Fibroblast of skin of back (primary cell): ENCODE data around the gene ISM2. TPM values are rescaled to one million over a fixed set of nuclear protein-coding genes. Genes with fewer than 3 reads are reported as not detected.
"Not testable (repeated sequence)": the region's sequence is repeated elsewhere in the genome, so short reads cannot be mapped to it uniquely, and the experiment has no call there.

Source experiments
- DNase-seq: peaks from one replicate; pipeline ENCODE4 v3.0.0-alpha.2; 2013
- polyA plus RNA-seq, 2 experiments: library from polyadenylated mRNA; unstranded; fragments of 120-200 nt; gene quantifications; one replicate each; pipeline ENCODE4 v1.2.1, GENCODE V29; 2013; ENCODE audit not compliant: insufficient read length in 2 of 2

ISM2 gene
- polyA plus RNA-seq (2013, experiment 1 of 2; ENCODE audit: insufficient read length): 0.37 TPM
- 0.20 TPM for polyA plus RNA-seq (2013, experiment 2 of 2; ENCODE audit: insufficient read length)

- peak; percentile 38 for DNase-seq
These were observed at the start of gene ISM2 for GRCh38 chr14:77498120-77498979. Gene ISM2, minus strand, starts transcription at chr14:77498816. Its CDS starts 23 bp downstream, at chr14:77498793.

- no peak for DNase-seq
These were observed 49.0 kb upstream of the ISM2 start for GRCh38 chr14:77547512-77548180.

GRCh38 chr14:77545171-77545570, 46.6 kb upstream of the ISM2 start:
- DNase-seq: not testable (repeated sequence)

- no peak for DNase-seq
These were observed 46.0 kb upstream of the ISM2 start for GRCh38 chr14:77544571-77544970.

DNA sequence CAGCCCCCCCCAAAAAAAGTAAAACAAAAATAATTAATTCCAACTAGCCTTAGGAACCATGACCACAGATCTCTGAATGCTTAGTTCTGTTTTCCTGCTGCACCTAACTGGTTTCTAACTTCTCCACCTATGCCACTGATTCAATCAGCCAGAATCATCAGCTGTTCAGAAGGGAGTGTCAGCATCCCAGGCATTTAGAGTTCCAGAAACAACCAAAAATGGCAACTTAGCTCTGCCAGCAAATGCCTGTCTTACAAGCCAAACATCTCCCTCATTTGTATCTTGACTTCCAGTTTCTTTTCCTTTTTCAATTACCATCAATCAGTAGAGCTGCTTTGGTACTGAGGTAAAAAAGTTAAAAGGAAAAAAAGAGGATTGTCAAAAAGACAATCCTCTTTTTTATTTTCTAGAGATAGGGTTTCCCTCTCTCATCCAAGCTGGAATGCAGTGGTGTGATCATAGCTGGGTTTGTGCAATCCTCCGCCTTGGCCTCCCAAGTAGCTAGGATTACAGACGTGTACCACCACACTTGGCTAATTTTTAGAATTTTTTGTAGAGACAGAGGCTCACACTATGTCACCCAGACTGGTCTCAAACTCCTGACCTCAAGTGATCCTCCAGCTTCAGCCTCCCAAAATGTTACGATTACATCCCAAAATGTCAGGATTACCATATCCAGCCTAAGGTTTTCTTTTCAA, 45.2 kb upstream of the ISM2 start:
- DNase-seq: peak; percentile 34

GRCh38 chr14:77543240-77543551, 44.6 kb upstream of the ISM2 start:
- no peak for DNase-seq

DNA sequence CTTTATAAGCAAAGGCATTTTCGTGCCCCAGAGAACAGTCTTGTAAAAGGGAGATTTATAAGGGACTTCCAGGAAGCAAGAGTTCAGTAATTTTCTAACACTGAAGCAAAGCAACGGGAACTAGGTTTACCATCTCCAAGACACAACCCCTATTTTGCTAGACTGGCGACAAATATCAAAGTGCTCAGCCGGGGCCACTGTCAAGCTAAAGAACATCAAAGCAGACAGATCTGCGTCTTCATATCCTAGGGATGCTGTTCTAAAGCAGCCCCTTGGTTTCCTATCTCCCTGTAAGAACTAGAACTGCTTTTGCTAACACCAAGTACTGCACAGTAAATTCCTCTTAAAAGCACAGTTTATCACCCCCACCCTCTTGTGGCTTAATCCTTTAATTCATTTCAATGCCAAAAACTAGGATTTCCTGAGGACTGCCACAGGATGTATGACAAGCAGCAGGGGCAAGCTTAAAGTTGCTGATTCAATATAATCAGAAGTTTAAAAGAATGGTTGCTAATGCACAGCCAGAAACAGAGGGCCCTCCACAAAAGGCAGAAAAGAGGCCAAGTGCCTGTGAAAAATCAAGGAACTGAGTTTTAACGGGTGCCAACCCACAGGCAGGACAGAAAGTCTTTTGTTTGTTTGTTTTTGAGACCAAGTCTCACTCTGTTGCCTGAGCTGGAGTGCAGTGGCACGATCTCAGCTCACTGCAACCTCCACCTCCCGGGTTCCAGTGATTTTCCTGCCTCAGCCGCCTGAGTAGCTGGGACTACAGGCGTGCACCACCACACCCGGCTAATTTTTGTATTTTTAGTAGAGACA, 44.0 kb upstream of the ISM2 start:
- DNase-seq: peak; percentile 25

DNA sequence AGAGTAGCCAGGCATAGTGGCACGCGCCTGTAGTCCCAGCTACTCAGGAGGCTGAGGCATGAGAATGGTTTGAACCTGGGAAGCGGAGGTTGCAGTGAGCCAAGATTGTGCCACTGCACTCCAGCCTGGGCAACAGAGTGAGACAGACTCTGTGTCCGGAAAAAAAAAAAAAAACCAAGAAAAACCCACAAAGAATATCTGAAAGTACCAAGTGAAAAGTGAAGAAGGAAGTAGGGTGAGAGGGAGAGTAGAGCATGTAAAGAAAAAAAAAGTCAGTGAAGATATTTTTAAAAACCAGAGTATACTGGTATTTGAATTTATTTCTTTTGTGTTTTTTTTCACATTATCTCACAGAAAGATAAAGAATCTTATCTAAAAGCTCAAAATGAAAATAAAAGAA, 43.3 kb upstream of the ISM2 start:
- no peak for DNase-seq

DNA sequence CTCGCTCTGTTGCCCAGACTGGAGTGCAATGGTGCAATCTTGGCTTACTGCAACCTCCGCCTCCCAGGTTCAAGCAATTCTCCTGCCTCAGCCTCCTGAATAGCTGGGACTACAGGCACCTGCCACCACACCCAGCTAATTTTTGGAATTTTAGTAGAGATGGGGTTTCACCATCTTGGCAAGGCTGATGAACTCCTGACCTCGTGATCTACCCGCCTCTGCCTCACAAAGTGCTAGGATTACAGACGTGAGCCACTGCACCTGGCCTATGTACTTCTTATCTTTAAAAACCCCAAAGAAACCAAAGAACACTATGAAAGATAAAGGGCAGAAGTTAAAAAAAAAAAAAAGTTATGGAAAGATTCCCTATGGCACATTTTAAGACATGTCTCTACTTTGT, 38.3 kb upstream of the ISM2 start:
- not testable (repeated sequence) for DNase-seq

DNA sequence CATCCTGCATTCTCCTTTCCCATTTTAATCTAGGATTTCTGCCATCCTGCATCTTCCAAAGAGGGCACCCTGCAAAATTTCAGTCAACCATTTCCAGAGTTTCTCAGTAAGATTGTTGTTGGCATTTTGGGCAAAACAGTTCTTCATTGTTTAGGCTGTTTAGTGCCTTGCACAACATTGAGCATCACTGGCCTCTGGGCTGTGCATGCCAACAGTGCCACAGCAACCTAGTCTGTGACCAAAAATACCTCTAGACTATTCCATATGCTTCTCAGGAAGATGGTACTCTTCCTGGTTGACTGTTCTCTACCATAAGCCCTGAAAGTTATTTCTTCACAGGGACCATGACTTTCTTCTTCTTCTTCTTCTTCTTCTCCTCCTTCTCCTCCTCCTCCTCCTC, 32.5 kb upstream of the ISM2 start:
- no peak for DNase-seq

DNA sequence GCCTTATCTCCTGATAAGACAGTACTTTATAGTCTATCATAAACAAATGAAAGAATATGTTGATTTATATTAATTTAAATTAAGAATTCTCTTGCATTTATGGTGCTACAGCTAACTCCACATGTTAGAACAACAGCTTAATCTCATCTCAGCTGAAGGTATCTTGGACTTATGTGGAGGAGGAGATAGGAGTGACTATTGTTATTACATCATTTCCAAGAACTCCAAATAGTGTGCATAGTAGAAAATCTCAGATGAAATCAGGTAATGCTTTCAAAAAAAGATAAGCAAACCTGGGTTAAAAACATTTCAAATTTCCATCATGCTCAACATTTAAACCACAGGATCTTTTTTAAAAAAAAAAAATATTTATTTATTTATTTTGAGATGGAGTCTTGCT, 31.3 kb upstream of the ISM2 start:
- no peak for DNase-seq

DNA sequence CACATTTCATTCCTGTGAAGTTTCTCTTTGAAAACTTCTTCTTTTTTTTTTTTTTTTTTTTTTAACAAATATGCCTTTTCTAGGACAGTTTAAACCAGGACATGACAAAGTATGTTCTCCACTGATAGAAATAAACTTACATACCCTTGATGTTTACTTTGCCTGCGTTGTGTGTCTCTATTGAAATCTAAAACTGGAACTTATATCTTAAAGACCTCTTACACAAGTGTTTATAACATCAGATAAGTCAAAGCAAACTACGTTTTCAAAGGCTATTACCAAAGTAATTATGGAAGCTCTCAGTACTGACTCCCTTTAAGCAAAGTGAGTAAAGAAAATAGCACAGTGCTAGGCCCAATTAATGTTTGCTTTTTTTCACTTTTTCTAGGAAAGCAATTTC, 30.6 kb upstream of the ISM2 start:
- no peak for DNase-seq

- DNase-seq: not testable (repeated sequence)
These were observed 30.1 kb upstream of the ISM2 start for GRCh38 chr14:77528701-77529100.

GRCh38 chr14:77526266-77526665, 27.6 kb upstream of the ISM2 start:
- DNase-seq: no peak

DNA sequence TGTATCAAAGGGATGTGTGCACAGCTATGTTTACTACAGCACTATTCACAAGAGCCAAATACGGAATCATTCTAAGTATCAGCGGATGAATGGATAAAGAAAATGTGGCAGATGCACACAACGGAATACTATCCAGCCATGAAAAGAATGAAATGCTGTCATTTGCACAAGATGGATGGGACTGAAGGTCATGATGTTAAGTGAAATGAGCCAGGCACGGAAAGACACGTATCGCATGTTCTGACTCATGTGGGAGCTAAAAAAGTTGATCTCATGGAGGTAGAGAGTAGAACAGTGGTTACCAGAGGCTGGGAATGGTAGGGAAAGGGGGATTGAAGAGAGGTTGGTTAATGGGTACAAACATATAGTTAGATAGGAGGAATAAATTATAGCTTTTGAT, 25.9 kb upstream of the ISM2 start:
- DNase-seq: no peak

- no peak for DNase-seq
These were observed 24.5 kb upstream of the ISM2 start for GRCh38 chr14:77523109-77523508.

DNA sequence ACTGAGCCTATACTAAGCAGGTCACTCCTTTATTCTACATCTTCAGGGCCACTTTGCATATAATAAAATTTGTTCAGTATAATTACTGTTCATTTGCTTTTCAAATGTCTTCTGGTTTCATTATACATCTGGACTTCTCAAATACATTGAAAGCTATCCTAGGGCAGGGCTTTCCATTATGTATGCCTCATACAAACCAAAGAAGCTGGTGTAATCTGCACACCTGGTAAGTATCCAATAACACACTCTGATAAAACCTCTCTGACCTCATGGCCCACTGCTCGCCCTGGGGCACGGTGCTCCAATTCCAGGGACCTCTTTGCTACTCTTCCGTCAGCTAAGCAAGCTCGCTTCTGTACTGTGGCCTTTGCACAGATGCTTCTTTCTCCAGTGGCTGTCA, 21.9 kb upstream of the ISM2 start:
- DNase-seq: no peak

GRCh38 chr14:77516126-77516525, 17.5 kb upstream of the ISM2 start:
- DNase-seq: no peak

DNA sequence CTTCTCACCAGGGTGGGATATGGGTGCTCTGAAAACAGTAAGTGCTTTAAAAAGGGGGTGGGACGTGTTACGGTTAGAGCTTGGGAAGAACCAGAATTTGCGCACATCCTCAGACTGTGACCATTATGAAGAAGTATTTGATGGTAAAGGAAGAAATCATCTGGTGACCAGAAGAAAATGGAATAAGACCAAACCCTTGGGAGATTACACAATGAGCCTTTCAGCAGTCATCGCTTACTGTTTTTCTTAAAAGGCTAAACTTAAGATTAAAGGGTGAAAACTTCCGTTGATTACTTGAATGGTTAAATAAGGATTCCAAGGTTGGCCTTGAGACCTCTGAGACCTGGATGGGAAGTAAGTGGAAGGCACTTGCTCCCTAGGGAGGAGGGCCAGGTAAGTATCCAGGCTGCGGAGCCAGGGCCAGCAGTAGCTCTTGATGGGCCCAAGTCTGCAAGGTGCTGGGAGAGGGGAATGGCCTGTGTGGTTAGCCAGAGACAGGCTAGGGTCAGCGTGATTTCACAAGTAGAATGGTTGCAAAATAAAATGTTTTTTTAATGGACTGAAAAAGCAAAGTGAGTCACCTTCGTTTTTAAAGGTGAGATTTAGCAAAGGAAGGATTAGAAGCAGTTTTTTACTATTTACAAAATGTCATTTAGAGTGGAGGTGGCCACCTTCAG, 13.0 kb upstream of the ISM2 start:
- DNase-seq: no peak

DNA sequence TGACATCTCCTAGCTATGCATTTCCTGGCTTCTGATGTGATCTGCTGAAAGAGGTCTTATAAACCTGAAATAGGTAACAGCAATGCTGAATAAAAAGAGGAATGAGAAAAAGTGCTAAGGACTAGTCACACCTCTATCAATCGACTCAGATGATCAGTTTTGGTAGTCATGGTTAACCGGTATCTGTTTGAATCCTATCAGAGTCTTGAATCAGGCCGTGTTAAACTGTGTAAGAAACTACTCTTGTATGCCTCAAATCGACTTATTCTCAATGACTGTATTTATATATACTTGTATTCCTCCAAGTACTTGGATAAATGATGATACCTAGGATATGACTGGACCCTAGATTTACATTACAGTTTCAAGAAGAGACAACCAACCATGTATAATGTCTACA, 10.8 kb upstream of the ISM2 start:
- no peak for DNase-seq

DNA sequence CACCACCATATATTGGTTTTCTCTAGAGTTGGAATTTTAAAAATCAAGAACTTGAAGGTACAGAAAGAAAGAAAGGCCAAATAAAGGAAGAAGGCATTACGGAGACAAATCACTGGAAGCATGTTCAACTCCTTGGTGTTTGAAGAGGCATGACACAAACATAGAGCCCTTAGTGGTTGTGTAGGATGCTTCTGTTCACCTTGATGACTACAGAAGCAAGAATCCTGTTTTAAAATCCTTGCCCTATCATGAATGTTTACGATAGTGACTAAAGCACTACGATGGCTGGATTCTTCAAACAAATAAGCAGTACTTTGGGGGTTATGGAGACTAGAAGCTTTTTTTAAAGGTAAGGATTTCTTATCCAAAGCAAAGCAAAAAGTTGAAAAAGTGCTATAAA, 10.3 kb upstream of the ISM2 start:
- no peak for DNase-seq

DNA sequence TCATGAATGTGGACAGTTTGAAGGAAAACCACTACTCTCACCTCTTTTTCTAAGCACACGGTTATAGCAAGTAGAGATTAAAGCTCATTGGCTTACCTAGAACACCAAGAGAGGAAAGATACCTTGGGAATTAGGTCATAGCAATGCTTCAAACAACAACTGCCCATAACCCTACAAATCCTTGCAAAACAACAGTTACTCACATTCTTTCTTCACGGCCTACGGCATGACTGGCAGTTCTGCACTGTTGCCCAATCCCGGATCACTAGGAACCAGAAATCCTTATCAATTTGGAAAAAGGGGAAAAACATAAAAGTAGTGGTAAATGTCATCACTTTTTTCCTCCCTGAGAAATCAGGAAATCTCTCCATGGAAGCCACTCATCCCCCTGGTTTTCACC, 9.6 kb upstream of the ISM2 start:
- DNase-seq: no peak
